Rectal smooth muscle tissue (tissue), 1 donor: ENCODE results near the gene GLT8D1.
A peak's percentile ranks its signal among the peaks of the same experiment; 100 is the strongest.

Experiments used
- H3K27ac ChIP-seq: one replicate; pipeline ENCODE4 v1.7.0; 2013; ENCODE audit warnings: low read depth, low read length, inconsistent platforms
- H3K27me3 ChIP-seq: one replicate; pipeline ENCODE4 v1.7.0; 2013; ENCODE audit warnings: low read length; ENCODE audit not compliant: control insufficient read depth, insufficient read depth
- H3K36me3 ChIP-seq: one replicate; pipeline ENCODE4 v1.7.0; 2013; ENCODE audit warnings: low read length; ENCODE audit not compliant: control insufficient read depth, insufficient read depth
- H3K4me1 ChIP-seq: one replicate; pipeline ENCODE4 v1.7.0; 2013; ENCODE audit warnings: low read length; ENCODE audit not compliant: control insufficient read depth, insufficient read depth
- H3K4me3 ChIP-seq: one replicate; pipeline ENCODE4 v1.7.0; 2013; ENCODE audit warnings: low read length
- H3K9ac ChIP-seq: one replicate; pipeline ENCODE4 v1.7.0; 2013; ENCODE audit warnings: low read length

GLT8D1 gene

DNA sequence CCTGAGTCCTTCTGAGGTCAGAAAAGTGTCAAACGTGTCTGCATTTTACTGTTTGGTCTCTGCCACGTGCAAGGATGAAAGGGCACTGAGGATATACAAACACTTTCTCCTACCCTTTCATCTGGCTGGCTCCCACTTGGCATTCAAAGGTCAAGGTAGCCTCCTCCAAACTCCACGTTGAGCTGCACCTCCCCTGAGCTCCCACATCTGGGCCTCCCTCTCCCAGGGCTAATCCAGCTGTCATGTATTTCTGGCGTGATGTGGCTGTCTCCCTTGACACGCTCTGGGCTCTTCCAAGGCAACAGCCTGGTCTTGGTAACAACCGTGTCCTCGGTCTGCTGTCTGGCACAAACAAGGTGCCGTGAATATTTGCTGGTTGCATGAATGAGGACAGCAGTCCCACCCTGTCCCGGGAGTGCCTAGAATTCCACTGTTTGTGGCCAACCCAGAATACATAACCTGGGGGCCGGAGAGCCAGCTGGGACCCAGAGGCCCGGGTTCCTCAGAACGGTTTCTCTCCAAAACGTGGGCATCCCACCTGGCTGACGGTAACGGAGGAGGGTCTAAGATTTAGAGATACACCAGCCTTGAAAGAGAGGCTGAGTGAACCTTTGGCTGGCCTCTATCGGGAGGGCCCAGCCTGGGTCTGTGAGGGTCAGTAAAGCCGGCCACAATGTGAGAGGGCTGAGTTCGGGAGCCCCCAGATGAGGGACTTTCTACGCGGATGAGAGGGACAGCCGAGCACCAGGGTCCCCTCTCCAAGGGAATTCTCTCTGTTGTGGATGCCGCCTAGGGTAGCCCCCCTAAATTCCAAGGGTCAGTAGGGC, 767 bp downstream of the GLT8D1 start:
- peak overlapping the region; percentile 92 for H3K27ac ChIP-seq
- H3K4me3 ChIP-seq: peak overlapping the region; percentile 97
- H3K36me3 ChIP-seq: no peaks in the 10 kb centered on the region
- H3K4me1 ChIP-seq: peaks cover 10% of the 10 kb centered on the region
- H3K9ac ChIP-seq: peak overlapping the region; percentile 69
- H3K27me3 ChIP-seq: no peaks in the 10 kb centered on the region

DNA sequence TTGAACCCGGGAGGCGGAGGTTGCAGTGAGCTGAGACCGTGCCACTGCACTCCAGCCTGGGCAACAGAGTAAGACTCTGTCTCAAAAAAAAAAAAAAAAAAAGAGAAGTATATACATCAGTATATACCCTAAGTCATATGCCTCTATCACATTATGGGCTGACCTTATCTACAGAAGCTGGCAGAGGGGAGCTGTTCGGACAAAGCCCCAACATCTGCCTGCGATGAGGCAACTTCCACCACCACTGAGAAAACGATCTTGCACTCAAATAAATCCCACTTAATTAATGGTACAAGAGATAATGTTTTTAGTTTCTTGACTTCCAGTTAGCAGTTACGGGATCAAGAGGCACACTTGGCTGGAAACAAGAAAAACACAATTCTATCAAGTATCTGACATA, 2.2 kb downstream of the GLT8D1 start:
- no peaks in the 10 kb centered on the region for H3K27me3 ChIP-seq
- no peak overlapping the region for H3K4me3 ChIP-seq
- H3K4me1 ChIP-seq: peaks cover 10% of the 10 kb centered on the region
- H3K27ac ChIP-seq: no peak overlapping the region
- peaks cover 2% of the 10 kb centered on the region for H3K36me3 ChIP-seq
- no peak overlapping the region for H3K9ac ChIP-seq

- H3K9ac ChIP-seq: no peak overlapping the region
- H3K4me1 ChIP-seq: no peaks in the 10 kb centered on the region
- H3K36me3 ChIP-seq: peaks cover 44% of the 10 kb centered on the region
- H3K4me3 ChIP-seq: no peak overlapping the region
- no peak overlapping the region for H3K27ac ChIP-seq
- no peaks in the 10 kb centered on the region for H3K27me3 ChIP-seq
These were observed 8.0 kb downstream of the GLT8D1 start for GRCh38 chr3:52697632-52697965.

- Histone ChIP-seq H3K9ac (no peak overlapping the region), H3K27me3 (no peaks in the 10 kb centered on the region), H3K4me3 (no peak overlapping the region), H3K36me3 (peaks cover 45% of the 10 kb centered on the region), H3K4me1 (no peaks in the 10 kb centered on the region), H3K27ac (no peak overlapping the region)
These were observed 8.6 kb downstream of the GLT8D1 start for GRCh38 chr3:52696830-52697631.

- no peak overlapping the region for H3K27ac ChIP-seq
- no peak overlapping the region for H3K4me3 ChIP-seq
- H3K9ac ChIP-seq: no peak overlapping the region
- no peaks in the 10 kb centered on the region for H3K27me3 ChIP-seq
- peaks cover 47% of the 10 kb centered on the region for H3K36me3 ChIP-seq
- H3K4me1 ChIP-seq: no peaks in the 10 kb centered on the region
These were observed 9.6 kb downstream of the GLT8D1 start for GRCh38 chr3:52695798-52696671.

GRCh38 chr3:52694528-52695189, 10.9 kb downstream of the GLT8D1 start:
- H3K27me3 ChIP-seq: no peaks in the 10 kb centered on the region
- H3K27ac ChIP-seq: no peak overlapping the region
- no peak overlapping the region for H3K4me3 ChIP-seq
- H3K4me1 ChIP-seq: no peaks in the 10 kb centered on the region
- peaks cover 58% of the 10 kb centered on the region for H3K36me3 ChIP-seq
- H3K9ac ChIP-seq: no peak overlapping the region

GRCh38 chr3:52693071-52693470, 12.5 kb downstream of the GLT8D1 start:
- Histone ChIP-seq H3K4me1 (no peaks in the 10 kb centered on the region), H3K27ac (no peak overlapping the region), H3K27me3 (no peaks in the 10 kb centered on the region), H3K9ac (no peak overlapping the region), H3K4me3 (no peak overlapping the region), H3K36me3 (peaks cover 71% of the 10 kb centered on the region)

DNA sequence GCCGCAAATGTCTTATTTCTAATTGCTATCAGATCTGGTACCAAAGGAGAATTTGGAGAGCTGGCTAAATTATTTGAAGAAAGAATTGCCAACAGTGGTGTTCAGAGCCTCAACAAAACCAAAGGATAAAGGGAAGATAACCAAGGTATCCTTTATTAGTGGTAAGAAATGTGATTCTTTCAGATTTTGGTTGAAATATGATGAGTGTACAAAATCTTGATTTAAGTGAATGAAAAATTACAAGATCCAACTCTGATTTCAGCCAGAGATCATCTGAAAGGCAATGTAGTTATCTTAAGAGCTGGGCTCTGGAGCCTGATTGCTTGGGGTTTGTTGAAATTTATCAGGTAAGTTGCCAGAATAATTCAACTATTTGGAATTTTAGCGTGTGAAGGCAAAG, 15.0 kb downstream of the GLT8D1 start:
- no peak overlapping the region for H3K4me3 ChIP-seq
- peaks cover 11% of the 10 kb centered on the region for H3K4me1 ChIP-seq
- no peak overlapping the region for H3K27ac ChIP-seq
- H3K27me3 ChIP-seq: no peaks in the 10 kb centered on the region
- H3K9ac ChIP-seq: no peak overlapping the region
- H3K36me3 ChIP-seq: peaks cover 62% of the 10 kb centered on the region

DNA sequence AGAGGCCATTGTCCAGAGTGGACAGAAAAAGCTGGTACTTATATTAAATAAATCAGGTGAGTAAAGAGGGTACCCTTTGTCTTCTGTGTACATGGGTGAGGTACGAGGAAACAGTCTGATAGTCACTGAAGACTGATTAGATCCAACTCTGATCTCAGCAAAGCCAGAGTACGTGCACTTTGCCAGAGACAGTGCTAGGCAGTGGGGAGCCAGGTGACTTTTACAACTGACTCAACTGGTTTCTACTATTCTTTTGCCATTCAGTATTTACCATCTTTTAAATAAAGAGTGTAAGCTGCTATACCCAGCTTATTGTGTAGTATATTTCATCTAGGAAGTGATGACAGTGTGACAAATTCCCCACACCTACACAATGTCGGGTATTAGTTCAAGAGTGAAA, 16.4 kb downstream of the GLT8D1 start:
- Histone ChIP-seq H3K27me3 (no peaks in the 10 kb centered on the region), H3K9ac (no peak overlapping the region), H3K4me3 (no peak overlapping the region), H3K4me1 (peaks cover 17% of the 10 kb centered on the region), H3K36me3 (peaks cover 50% of the 10 kb centered on the region), H3K27ac (no peak overlapping the region)

GRCh38 chr3:52688266-52688665, 17.3 kb downstream of the GLT8D1 start:
- H3K36me3 ChIP-seq: peaks cover 43% of the 10 kb centered on the region
- H3K27me3 ChIP-seq: no peaks in the 10 kb centered on the region
- no peak overlapping the region for H3K27ac ChIP-seq
- no peak overlapping the region for H3K9ac ChIP-seq
- no peak overlapping the region for H3K4me3 ChIP-seq
- peaks cover 17% of the 10 kb centered on the region for H3K4me1 ChIP-seq

- Histone ChIP-seq H3K36me3 (peaks cover 34% of the 10 kb centered on the region), H3K4me1 (peaks cover 17% of the 10 kb centered on the region), H3K4me3 (peak within 1 kb of the TSS; percentile 91), H3K27ac (peak within 1 kb of the TSS; percentile 94), H3K9ac (peak within 1 kb of the TSS; percentile 84), H3K27me3 (no peaks in the 10 kb centered on the region)
These were observed 19.6 kb downstream of the GLT8D1 start, which contains the start of the genes GNL3 and PBRM1 for GRCh38 chr3:52685709-52686691. TSS of gene GNL3 (plus strand) at chr3:52686032. CDS start at chr3:52686093, 61 bp downstream. TSS of gene PBRM1 (minus strand) at chr3:52685913.
